Heart left ventricle (tissue), 13 donors: Measurements from ENCODE around the gene CDH23.

Source experiments
- CTCF ChIP-seq, 12 donors: fragments of 200-600 bp; sonication (generic) in 4 of 12; IDR thresholded peaks; one replicate each; pipeline versions ENCODE4 v1.5.0 to v1.8.0; 2018 to 2022; ENCODE audit warnings: antibody characterized with exemption in 12 of 12, mild to moderate bottlenecking in 5 of 12
- POLR2A ChIP-seq, 2 donors: fragments of 450-650 bp; IDR thresholded peaks; one replicate each; pipeline ENCODE4 v1.6.1; 2017; ENCODE audit warnings: antibody characterized with exemption in 2 of 2, mild to moderate bottlenecking in 2 of 2, moderate library complexity in 2 of 2
- donor health status: ischemic (EF 13 %, LVEDD 7.1; RV severe dilation, severe dysfunction).
- donor health status: DM: no; HTN: yes; CAD: no.
- donor health status: DM: no; HTN: no; CAD: no.
- donor health status: ischemic (EF 25% LVEDD 6.9; RV normal size, moderate dysfunction).
- donor health status: ischemic (EF 25% LVEDD 5.7; RV mildly dilated, moderate dysfunction).
- donor health status: ischemic (EF 35%, LVEDD 5.7; RV mildly dilated, moderate dysfunction).
- donor health status: nonischemic (EF 11% LVEDD 7.7; RV severe dilation, severe dysfunction).
- donor health status: DM: yes; HTN: yes; CAD: no.
- donor health status: PGD.
- donor health status: ischemic (EF 29% LVEDD 5.4; RV normal size, mild dysfunction).
- donor health status: nonischemic (EF 23%, LVEDD 6.1; RV moderate dilation, normal function).

- TF ChIP-seq CTCF (IDR thresholded peaks at IDR 0.05) (no peak), POLR2A (IDR thresholded peaks at IDR 0.05) (no peak)
Observed at GRCh38 chr10:71480662-71481061, 83.9 kb downstream of the CDH23 start.
